ENCODE results near the gene CLDN5.

The CLDN5 gene

DNA sequence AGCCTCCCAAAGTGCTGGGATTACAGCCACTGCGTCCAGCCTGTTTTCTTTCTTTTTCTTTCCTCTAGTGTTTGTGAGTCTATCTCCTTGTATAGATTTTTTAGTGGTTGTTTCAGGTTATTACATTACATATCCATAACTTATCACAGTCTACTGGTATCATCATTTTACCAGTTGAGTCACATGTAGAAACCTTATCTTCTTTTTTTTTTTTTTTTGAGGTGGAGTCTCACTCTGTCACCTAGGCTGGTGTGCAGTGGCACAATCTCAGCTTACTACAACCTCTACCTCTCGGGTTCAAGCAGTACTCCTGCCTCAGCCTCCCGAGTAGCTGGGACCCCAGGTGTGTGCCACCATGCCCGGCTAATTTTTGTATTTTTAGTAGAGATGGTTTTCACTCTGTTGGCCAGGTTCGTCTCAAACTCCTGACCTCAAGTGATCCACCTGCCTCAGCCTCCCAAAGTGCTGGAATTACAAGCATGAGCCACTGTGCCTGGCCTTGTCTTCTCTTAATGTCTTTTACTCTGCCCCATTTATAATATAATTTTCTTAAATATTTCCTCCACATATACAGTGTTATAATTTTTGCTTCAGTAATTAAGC, 33.5 kb downstream of the CLDN5 start:
- Histone ChIP-seq H3K27ac (ENCODE audit: poor library complexity, severe bottlenecking) (no peak overlapping the region), H3K4me1 (ENCODE audit: insufficient read depth, poor library complexity, severe bottlenecking) (no peaks in the 10 kb centered on the region), H3K9me3 (ENCODE audit: severe bottlenecking) (no peaks in the 10 kb centered on the region), H3K27me3 (ENCODE audit: insufficient read depth, poor library complexity, severe bottlenecking) (no peaks in the 10 kb centered on the region), H3K4me3 (ENCODE audit: severe bottlenecking) (no peak overlapping the region), H3K36me3 (ENCODE audit: low read depth) (peaks cover 77% of the 10 kb centered on the region)
- no peak for ATAC-seq (ENCODE audit: low read depth)
- DNase-seq (ENCODE audit: low spot score), result no peak
- TF ChIP-seq, protein P1, sequence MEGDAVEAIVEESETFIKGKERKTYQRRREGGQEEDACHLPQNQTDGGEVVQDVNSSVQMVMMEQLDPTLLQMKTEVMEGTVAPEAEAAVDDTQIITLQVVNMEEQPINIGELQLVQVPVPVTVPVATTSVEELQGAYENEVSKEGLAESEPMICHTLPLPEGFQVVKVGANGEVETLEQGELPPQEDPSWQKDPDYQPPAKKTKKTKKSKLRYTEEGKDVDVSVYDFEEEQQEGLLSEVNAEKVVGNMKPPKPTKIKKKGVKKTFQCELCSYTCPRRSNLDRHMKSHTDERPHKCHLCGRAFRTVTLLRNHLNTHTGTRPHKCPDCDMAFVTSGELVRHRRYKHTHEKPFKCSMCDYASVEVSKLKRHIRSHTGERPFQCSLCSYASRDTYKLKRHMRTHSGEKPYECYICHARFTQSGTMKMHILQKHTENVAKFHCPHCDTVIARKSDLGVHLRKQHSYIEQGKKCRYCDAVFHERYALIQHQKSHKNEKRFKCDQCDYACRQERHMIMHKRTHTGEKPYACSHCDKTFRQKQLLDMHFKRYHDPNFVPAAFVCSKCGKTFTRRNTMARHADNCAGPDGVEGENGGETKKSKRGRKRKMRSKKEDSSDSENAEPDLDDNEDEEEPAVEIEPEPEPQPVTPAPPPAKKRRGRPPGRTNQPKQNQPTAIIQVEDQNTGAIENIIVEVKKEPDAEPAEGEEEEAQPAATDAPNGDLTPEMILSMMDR (IDR thresholded peaks at IDR 0.05; ENCODE audit: poor library complexity, severe bottlenecking), result no peak

DNA sequence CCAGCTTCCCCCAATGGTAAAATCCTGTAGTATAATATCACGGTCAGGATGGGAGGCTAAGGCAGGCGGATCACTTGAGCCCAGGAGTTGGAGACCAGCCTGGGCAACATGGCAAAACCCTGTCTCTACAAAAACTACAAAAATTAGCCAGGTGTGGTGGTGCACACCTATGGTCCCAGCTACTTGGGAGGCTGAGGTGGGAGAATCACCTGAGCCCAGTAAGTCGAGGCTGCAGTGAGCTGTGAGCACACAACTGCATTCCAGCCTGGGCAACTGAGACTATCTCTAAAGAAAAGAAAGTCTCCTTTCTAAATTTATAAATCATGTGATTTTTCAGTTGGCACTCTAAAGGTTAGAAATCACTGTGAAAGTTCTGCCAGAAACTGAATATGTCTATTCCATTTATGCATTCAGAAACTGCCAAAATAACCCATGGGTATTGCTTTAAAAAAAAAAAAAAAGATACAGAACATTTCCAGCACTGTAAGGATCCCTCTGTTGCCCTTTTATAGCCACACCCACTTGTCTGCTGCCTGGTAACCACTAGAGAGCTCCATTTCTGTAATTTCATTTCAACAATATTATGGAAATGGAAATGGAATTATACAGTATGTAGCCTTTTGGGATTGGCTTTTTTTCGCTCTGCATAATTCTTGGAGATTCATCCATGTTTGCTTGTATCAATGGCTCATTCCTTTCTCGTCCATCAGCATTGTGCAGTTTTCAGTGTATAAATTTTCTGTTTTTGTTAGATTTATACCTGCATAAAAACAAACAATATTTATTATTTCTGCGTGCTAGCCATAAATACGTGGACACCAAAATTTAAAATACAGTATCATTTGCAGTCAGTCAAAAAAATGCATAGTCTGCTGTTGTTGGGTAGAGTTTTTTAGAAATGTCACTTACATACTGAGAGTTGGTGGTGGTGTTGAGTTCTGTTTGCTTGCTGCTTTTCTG, 35.0 kb downstream of the CLDN5 start:
- TF ChIP-seq, protein P1 (IDR thresholded peaks at IDR 0.05; ENCODE audit: poor library complexity, severe bottlenecking), result no peak
- H3K4me1 ChIP-seq (ENCODE audit: insufficient read depth, poor library complexity, severe bottlenecking), result peaks cover under 1% of the 10 kb centered on the region
- no peaks in the 10 kb centered on the region for H3K27me3 ChIP-seq (ENCODE audit: insufficient read depth, poor library complexity, severe bottlenecking)
- peaks cover 76% of the 10 kb centered on the region for H3K36me3 ChIP-seq (ENCODE audit: low read depth)
- H3K9me3 ChIP-seq (ENCODE audit: severe bottlenecking), result no peaks in the 10 kb centered on the region
- ATAC-seq (ENCODE audit: low read depth) (no peak), DNase-seq (ENCODE audit: low spot score) (no peak)
- no peak overlapping the region for H3K4me3 ChIP-seq (ENCODE audit: severe bottlenecking)
- H3K27ac ChIP-seq (ENCODE audit: poor library complexity, severe bottlenecking), result no peak overlapping the region

DNA sequence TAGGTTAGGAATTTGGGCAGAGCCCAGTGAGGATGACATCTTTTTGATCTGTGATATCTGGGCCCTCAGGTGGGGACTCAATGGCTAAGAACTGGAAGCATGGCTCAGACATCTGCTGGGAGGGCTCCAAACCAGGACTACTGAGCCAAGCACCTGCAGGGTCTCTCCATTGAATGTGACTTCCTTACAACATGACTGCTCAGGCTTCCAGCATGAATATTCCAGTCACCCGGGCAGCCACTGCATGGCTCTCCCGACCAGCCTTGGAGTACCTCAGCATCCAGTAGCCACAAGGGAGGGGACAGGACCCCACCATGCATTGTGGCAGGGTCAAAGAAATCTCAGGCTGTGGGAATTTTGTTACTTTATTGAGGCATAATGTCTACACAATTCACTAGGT, 35.9 kb downstream of the CLDN5 start:
- H3K27ac ChIP-seq (ENCODE audit: poor library complexity, severe bottlenecking), result no peak overlapping the region
- peaks cover 80% of the 10 kb centered on the region for H3K36me3 ChIP-seq (ENCODE audit: low read depth)
- no peaks in the 10 kb centered on the region for H3K27me3 ChIP-seq (ENCODE audit: insufficient read depth, poor library complexity, severe bottlenecking)
- no peak for DNase-seq (ENCODE audit: low spot score)
- no peaks in the 10 kb centered on the region for H3K9me3 ChIP-seq (ENCODE audit: severe bottlenecking)
- TF ChIP-seq, protein P1 (IDR thresholded peaks at IDR 0.05; ENCODE audit: poor library complexity, severe bottlenecking), result no peak
- no peak for ATAC-seq (ENCODE audit: low read depth)
- H3K4me1 ChIP-seq (ENCODE audit: insufficient read depth, poor library complexity, severe bottlenecking), result peaks cover 9% of the 10 kb centered on the region
- H3K4me3 ChIP-seq (ENCODE audit: severe bottlenecking), result no peak overlapping the region

DNA sequence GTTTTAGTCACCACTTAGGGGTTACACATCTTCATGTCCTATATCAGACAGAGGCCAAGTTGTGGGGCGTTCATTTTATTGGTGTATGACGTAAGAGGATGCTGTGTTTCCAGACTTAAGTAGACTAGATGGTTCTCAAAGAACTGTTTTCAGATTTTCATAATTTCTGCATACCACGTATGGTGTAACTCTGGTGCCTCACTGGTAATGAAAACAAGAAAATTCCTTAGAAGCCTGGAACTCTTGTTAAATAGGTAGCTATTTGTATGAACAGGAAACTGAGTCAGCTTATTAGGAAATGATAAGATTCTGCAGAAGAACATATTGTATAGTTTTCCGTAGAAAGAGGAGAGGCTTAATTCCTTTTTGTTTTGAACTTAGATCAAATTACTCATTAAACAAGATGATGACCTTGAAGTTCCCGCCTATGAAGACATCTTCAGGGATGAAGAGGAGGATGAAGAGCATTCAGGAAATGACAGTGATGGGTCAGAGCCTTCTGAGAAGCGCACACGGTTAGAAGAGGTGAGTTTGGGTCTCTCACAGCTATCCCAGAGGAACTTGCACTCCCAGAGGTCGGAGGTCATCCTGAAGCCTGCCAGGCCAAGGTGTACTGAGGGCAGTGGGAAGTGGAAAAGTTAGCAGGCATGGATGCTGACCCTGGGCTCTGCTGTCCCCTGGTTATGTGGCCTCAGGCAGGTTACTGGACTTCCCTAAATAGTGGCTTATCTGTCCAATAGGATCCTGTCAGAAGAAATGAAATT, 40.5 kb downstream of the CLDN5 start:
- H3K9me3 ChIP-seq (ENCODE audit: severe bottlenecking), result no peaks in the 10 kb centered on the region
- peaks cover 71% of the 10 kb centered on the region for H3K36me3 ChIP-seq (ENCODE audit: low read depth)
- TF ChIP-seq, protein P1 (IDR thresholded peaks at IDR 0.05; ENCODE audit: poor library complexity, severe bottlenecking), result no peak
- no peak overlapping the region for H3K4me3 ChIP-seq (ENCODE audit: severe bottlenecking)
- no peaks in the 10 kb centered on the region for H3K27me3 ChIP-seq (ENCODE audit: insufficient read depth, poor library complexity, severe bottlenecking)
- peaks cover 27% of the 10 kb centered on the region for H3K4me1 ChIP-seq (ENCODE audit: insufficient read depth, poor library complexity, severe bottlenecking)
- peak; percentile 40 for ATAC-seq (ENCODE audit: low read depth)
- H3K27ac ChIP-seq (ENCODE audit: poor library complexity, severe bottlenecking), result peak overlapping the region; percentile 99
- no peak for DNase-seq (ENCODE audit: low spot score)
